Renal cortex interstitium (tissue), 11 donors: ENCODE data around the gene ZMYND11. TPM values are rescaled to one million over a fixed set of nuclear protein-coding genes. Genes with fewer than 3 reads are reported as not detected.

Experiments used
- DNase-seq, 11 donors: peaks; one replicate each; pipeline ENCODE4 v3.0.0-alpha.2; 2013; ENCODE audit warnings: low read depth in 9 of 11, low spot score in 4 of 11; ENCODE audit errors: extremely low read depth in 1 of 11
- polyA plus RNA-seq, 3 donors: library from polyadenylated mRNA; unstranded; fragments of 120-200 nt; gene quantifications; one replicate each; pipeline ENCODE4 v1.2.1, GENCODE V29; 2013; ENCODE audit not compliant: insufficient read length in 3 of 3

ZMYND11 gene
- polyA plus RNA-seq, 3 donors, result 94.8 to 105 (median 100) TPM

DNA sequence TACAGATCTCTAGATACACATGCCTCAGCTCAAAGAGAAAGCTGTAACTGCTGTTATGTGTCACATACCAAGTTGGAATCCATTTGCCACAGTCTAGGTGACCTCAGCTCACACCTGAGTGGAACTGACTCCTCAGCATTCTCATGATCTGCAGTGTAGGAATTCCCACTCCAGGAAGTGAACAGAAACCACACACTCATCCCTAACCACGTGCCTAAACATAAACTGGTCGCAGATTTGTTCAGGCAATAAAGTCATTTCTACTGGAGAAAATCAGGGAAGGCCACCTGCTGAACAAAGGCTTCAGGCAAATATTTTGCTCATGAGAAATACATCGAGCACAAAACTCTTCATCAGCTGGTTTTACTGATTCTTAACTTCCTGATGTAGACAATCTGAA, 23.0 kb upstream of the ZMYND11 start:
- peak in 1 of 11 donors; percentile 63 for DNase-seq

DNA sequence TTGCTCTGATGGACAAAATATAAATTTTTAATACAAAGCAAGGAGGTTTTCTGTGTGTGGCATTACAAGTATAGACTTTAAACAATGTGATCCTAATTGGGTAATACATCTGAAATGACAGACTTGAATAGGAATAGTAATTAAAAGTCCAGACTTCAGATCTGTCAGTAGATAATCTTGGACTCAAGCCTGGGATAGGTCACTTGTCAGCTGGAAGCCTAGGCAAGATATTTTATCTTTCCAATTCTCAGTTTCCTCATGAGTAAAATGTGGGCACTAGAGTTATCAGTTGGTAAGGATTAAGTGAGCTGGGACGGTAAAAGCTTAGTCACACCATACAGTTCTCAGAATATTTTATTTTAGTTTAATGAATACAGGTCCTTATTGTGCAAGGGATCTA, 10.4 kb upstream of the ZMYND11 start:
- DNase-seq, result no peak

DNA sequence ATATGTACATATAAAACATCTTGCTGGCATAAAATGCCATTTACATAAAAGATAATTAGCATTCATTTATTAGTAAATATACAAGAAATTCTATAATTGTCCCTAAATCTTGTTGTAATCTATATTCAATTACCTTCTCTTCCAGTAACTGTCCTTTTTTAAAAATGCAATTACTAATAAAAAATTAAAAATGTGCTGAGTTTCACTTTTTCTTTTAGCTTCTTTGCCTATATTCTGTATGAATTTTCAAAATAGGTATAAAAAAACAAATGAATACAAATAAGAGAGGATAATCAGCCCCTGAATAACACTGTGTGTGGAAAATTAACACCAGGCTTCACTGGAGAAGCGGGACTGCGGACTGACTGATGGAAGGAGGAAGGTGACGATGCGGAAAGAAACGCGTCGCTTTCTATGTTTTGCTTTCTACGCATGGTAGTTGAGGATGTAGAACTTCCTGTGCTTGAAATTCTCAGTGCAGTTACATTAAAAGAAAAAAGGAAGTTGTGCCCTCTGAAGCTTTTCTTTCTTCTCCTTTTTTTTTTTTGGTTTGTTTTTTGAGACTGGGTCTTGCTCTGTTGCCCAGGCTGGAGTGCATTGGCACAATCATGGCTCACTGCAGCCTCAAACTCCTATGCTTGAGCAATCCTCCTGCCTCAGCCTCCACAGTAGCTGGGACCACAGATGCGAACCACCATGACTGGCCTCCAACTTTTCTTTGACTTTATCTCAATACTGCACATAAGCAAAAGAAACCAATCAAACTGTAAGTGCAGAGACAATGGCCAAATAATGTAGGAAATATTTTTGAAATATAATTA, 7.4 kb upstream of the ZMYND11 start:
- DNase-seq, result no peak

- no peak for DNase-seq
Observed at GRCh38 chr10:129810-130209, 5.4 kb upstream of the ZMYND11 start.

GRCh38 chr10:132946-133898, 2.0 kb upstream of the ZMYND11 start:
- DNase-seq, result peak in 1 of 11 donors; percentile 36

GRCh38 chr10:134247-135131, 766 bp upstream of the ZMYND11 start:
- DNase-seq, result peak in 6 of 11 donors; percentile 25 to 60 (median 41)

GRCh38 chr10:135601-136464, 578 bp downstream of the ZMYND11 start:
- DNase-seq, result peak in 6 of 11 donors; percentile 29 to 73 (median 44)

DNA sequence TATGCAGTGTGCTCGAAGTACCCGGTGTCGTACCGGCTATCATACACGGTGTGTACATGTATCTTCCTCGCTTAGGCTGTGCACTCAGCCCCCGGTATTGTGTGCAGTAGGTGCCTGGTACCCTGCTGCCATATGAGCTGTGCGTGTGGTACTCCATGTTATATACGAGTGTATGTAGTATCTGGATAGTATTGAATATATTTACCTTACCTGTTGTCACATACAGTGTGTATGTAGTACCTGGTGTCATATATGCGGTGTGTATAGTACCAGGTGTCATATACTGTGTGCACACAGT, 1.2 kb downstream of the ZMYND11 start:
- DNase-seq, result no peak

- DNase-seq, result peak in 1 of 11 donors; percentile 20
Observed at GRCh38 chr10:137031-137430, 1.8 kb downstream of the ZMYND11 start.

GRCh38 chr10:137606-138005, 2.4 kb downstream of the ZMYND11 start:
- no peak for DNase-seq

DNA sequence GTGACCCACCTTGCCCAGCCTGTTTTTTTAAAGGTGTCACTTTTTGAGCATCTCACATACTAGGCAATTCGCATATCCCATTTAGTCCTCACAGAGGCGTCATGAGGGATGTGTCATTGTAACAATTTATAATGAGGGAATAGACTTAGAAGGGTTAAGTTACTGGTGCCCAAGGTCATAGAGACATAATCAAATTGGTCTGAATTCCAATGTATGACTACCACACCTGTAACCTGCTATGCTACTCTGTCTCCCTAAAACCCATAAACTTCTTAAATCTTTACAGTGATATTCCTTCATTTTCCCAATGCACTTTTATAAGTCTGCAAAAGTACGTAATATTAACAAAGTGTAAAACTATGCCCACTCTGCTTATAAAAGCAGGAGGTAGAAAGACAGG, 7.1 kb downstream of the ZMYND11 start:
- DNase-seq, result no peak

- no peak for DNase-seq
Observed at GRCh38 chr10:152915-153314, 17.7 kb downstream of the ZMYND11 start.

GRCh38 chr10:154348-154747, 19.1 kb downstream of the ZMYND11 start:
- no peak for DNase-seq

DNA sequence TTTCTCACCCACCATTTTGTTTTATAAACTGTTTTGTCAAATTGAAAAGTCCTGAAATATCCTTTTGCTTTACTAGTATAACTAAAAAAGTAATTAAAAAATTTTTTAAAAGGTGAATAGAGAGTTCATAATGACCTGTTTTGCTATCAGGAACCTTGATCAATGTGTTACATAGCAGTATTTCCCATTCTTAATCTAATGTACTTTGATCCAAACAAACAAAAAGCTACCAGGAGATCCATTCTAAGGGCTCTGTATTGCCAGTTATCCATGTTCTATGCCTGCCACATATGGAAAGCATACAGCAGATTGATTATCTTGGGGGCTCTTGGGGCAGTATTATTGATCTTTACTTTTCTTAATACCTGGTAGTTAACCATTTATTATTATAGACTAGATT, 32.1 kb downstream of the ZMYND11 start:
- DNase-seq, result no peak

DNA sequence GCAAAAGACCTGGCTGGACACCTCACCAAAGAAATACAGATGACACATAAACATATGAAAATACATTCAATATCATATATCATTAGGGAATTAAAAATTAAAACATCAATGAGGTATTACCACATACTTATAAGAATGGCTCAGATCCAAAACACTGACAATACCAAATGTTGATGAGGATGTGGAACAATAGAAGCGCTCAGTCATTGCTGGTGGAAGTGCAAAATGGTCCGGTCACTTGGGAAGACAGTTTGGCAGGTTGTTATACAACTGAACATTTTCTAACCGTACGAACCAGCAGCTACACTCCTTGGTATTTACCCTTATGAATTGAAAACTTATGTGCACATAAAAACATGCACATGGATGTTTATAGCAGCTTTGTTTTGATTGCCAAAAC, 38.5 kb downstream of the ZMYND11 start:
- no peak for DNase-seq

- no peak for DNase-seq
Observed at GRCh38 chr10:176677-177076, 41.4 kb downstream of the ZMYND11 start.

DNA sequence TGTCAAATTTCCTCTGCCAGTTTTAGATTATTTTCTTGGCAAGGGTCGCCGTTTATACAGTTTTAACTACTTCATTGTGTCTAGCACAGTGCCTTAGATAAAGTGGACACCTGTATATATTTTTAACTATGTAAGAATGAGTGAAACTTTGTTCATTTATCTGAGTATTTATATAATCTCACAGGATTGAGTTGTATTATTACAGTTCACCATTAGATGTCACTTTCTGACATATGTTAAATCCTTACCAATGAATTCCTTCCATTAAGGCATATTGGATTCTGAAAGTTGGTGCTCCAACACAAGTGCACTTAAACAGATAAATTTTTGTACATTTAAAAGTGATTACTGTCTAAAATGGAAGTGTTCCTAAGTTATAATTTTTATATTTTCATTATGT, 43.0 kb downstream of the ZMYND11 start:
- DNase-seq, result peak in 6 of 11 donors; percentile 2 to 21 (median 10)

DNA sequence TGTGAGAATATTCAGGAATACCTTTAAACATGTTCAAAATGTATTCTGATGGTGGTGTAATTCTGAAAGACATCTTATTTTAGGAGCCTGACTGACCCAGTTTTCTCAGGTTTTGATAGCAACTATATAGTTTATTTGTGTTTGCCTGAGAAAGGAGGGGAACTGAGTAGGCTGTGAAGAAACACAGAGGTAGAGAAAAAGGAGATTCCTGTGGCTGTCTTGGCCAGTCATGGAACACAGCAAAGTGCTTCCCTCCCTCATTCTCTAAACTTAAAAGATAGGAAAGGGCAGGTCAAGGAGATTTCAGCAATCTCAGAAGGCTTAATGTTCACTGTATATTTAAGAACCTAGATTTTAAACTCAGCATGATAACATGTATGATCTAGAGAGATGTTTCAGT, 43.5 kb downstream of the ZMYND11 start:
- DNase-seq, result no peak
